Epithelial cell of esophagus (primary cell): ENCODE measurements around the gene STT3B.

Experiments
- DNase-seq: peaks from one replicate; pipeline ENCODE4 v3.0.0; 2010; ENCODE audit warnings: low read depth
- H3K4me3 ChIP-seq: 2 replicates; pipeline ENCODE4 v1.5.1; 2011; ENCODE audit warnings: mild to moderate bottlenecking, low read length, control low read depth
- TF ChIP-seq, protein P1 (sequence below): IDR thresholded peaks from 2 replicates; pipeline ENCODE4 v1.5.1; 2011; ENCODE audit warnings: low read depth, mild to moderate bottlenecking, low read length, control low read depth, inconsistent platforms; ENCODE audit not compliant: insufficient read depth; ENCODE audit errors: missing control alignments

Gene STT3B

DNA sequence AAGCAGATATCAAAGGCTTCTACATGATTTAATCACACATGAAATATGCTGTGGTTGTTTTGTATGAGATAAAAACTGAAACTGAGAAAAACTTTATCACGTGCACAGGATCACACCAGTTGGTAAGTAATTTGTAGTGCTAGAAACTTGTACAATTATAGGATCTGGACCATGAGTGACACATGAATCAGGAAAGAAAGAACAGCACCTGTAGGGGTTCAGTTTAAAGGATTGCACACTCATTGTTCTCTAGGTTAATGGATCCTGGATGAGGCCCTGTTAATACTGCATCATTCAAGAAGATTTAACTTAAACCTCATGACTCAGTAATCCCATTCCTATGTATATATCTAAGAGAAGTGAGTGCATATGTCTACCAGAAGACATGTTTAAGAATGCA is 87.9 kb downstream of the STT3B start:
- DNase-seq = peak; percentile 5
- TF ChIP-seq, protein P1, sequence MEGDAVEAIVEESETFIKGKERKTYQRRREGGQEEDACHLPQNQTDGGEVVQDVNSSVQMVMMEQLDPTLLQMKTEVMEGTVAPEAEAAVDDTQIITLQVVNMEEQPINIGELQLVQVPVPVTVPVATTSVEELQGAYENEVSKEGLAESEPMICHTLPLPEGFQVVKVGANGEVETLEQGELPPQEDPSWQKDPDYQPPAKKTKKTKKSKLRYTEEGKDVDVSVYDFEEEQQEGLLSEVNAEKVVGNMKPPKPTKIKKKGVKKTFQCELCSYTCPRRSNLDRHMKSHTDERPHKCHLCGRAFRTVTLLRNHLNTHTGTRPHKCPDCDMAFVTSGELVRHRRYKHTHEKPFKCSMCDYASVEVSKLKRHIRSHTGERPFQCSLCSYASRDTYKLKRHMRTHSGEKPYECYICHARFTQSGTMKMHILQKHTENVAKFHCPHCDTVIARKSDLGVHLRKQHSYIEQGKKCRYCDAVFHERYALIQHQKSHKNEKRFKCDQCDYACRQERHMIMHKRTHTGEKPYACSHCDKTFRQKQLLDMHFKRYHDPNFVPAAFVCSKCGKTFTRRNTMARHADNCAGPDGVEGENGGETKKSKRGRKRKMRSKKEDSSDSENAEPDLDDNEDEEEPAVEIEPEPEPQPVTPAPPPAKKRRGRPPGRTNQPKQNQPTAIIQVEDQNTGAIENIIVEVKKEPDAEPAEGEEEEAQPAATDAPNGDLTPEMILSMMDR = no peak
- H3K4me3 ChIP-seq = no peak overlapping the region

DNA sequence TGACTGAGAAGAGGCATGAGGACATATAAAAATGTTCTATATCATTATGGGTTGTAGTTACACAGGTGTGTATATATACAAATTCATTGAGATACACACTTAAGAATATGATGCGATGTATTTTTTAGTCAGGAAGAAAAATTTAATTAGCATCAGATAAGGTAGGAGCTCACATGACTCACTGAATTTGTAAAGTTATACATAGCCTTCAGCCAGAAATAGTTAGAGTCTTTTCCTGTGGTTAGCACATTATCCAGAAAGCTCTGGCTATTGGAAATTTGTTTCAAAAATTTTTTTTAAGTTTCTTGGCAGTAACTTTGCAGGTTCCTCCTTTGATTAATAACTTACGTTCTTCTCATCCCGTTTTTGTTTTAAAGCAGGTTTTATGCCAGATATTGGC is 88.6 kb downstream of the STT3B start:
- no peak for DNase-seq
- no peak overlapping the region for H3K4me3 ChIP-seq
- TF ChIP-seq, protein P1 = no peak

DNA sequence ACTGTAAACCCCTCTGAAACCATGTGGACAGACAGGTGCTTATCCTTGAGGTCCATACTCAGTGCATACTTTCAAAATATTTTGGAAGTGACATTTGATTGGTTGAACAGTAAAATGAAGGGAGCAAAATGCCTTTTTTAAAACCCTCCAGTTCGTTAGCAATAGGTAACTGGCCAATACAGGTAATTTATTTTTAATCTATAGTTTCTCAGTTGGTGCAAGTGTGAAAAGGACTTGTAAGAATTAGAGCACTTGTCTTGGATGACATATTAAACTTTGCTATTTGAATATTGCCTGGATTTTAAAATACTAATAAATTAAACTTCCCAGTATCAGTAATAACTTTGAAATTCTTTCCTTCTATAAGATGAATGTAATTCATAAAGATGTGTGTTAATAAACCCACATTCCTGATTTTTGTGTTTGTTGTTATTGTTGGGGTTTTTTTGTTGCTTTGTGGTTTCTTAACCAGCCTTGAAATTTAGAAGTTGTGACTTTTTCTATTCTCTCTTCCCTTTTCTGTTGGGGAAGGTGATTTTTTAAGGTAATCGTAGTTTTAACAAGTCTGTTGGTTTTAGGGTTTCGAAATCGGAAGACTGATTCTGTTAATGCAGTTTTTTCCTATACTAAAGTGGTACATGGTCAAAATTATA is 90.0 kb downstream of the STT3B start:
- TF ChIP-seq, protein P1 = no peak
- no peak overlapping the region for H3K4me3 ChIP-seq
- DNase-seq = no peak

DNA sequence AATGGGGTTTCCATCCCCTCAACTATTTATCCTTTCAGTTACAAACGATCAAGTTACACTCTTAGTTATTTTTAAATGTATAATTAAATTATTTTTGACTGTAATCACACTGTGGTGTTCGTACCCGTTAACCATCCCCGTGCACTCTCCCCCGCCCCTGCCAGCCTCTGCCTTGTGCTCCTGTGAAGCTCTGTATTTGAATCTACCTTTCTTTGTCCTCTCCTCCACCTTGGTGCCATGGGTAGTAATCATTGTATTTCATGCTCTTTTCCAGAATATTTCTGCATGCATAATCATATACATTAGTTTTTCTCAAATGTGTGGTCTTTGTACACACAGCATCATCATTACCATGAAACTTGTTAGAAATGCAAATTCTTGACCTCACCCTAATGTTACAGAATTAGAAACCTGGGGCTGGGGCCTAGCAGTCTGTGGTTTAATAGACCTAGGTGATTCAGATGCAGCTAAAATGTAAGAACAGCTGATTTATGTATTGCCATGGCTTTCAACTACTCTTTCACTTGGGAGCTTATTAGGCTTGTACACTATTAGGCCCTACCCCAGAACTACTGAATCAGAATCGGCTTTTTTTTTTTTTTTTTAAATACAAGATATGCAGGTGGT is 91.5 kb downstream of the STT3B start:
- H3K4me3 ChIP-seq = no peak overlapping the region
- DNase-seq = no peak

DNA sequence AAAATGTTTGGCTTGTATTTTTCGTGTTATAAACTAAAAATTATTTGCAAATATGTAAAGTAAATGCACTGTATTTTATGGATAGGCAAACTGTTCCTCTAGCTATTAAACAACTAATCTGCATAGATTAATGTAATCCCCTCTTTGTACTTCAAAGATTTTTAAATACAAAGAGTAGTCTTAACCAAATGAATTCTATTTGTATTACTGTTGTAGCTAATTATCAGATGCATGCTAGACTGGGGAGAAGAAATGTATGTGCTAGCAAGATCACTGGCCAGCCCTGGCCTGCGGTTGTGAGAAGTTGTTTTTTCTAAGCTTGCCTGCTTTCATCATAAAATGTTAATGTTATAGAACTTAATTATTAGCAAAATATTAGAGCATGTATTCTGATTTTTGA is 92.6 kb downstream of the STT3B start:
- DNase-seq = no peak
- H3K4me3 ChIP-seq = no peak overlapping the region
- TF ChIP-seq, protein P1 = no peak

More for the DNA sequence above, 91.5 kb downstream of the STT3B start:
- TF ChIP-seq, protein P1 = no peak

DNA sequence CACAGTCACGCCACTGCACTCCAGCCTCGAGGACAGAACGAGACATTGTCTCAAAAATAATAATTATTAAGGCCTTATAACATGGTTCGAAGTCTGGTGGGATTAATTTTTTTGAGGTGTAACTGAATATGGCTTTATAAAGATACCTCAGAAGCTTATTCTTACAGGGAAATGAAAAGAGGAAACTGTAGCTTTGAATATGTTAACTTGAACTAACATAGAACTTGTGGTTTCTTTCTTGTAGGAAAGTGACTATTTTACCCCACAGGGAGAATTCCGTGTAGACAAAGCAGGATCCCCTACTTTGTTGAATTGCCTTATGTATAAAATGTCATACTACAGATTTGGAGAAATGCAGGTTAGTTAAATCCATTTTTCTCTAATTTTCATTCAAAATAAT is 96.3 kb downstream of the STT3B start:
- DNase-seq = no peak
- no peak overlapping the region for H3K4me3 ChIP-seq
- TF ChIP-seq, protein P1 = no peak

DNA sequence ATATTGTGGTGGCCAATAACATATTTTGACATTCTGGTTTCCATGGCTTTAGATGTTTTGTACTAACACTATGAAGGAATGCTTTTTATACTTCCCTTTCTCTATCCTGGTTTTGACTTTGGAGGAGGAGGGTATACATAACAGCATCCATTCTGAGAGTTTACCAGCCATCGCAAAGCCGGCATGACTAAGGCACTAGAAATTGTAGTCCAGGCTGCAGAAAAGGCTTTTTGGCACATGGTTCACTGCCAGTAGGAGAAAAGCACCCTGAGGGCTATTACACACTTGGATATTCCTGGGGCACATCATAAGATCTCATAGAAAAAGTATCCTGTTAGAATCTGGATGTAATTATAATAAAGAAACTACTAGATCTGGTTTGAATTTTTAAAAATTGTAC is 101.8 kb downstream of the STT3B start:
- TF ChIP-seq, protein P1 = no peak
- H3K4me3 ChIP-seq = no peak overlapping the region
- DNase-seq = peak; percentile 59
